ENCODE results near the gene PIP5KL1.

- no peak for TF ChIP-seq CTCF (conservative IDR thresholded peaks at IDR 0.05; ENCODE audit: low read length)
- no peak for TF ChIP-seq EZH2phosphoT487 (IDR thresholded peaks at IDR 0.05; ENCODE audit: borderline replicate concordance, low read depth, low read length)
Observed at GRCh38 chr9:127979333-127980059, 48.9 kb upstream of the PIP5KL1 start.

Measured in OCI-LY7 (cell line).